ENCODE data around the gene SLC25A34. TPM values are rescaled to one million over a fixed set of nuclear protein-coding genes. Genes with fewer than 3 reads are reported as not detected.

Gene SLC25A34
- total RNA-seq, 2 donors from 2014 or later, result 1.8 to 3.5 TPM

- H3K36me3 ChIP-seq (ENCODE audit: control insufficient read depth, insufficient read depth, low read length), result peaks cover 52% of the 10 kb centered on the region
- H3K4me3 Mint-ChIP-seq, result no peak overlapping the region
- H3K27ac ChIP-seq (ENCODE audit: low read depth, low read length), result no peak overlapping the region
- no peaks in the 10 kb centered on the region for H3K27me3 ChIP-seq (ENCODE audit: control insufficient read depth, insufficient read depth, low read length, poor library complexity, severe bottlenecking)
- no peaks in the 10 kb centered on the region for H3K27me3 Mint-ChIP-seq (ENCODE audit: insufficient read depth)
- peak; percentile 46 for TF ChIP-seq CTCF (conservative IDR thresholded peaks at IDR 0.05)
- no peak overlapping the region for H3K9ac ChIP-seq (ENCODE audit: extremely low read depth, low read length, poor library complexity, severe bottlenecking)
- peak overlapping the region; percentile 89 for H3K27ac Mint-ChIP-seq
- peaks cover 29% of the 10 kb centered on the region for H3K4me1 Mint-ChIP-seq
- peaks cover 12% of the 10 kb centered on the region for H3K4me1 ChIP-seq (ENCODE audit: control insufficient read depth, insufficient read depth, low read length)
- no peak overlapping the region for H3K4me3 ChIP-seq (ENCODE audit: low read length)
- H3K36me3 Mint-ChIP-seq (ENCODE audit: low read depth), result peaks cover 28% of the 10 kb centered on the region
- H3K9me3 Mint-ChIP-seq, result no peaks in the 10 kb centered on the region
- 83 to 87% methylated on average over 6 to 10 of the region's 10 CpGs for WGBS, 2 experiments (ENCODE audit: insufficient coverage in 1 of 2, insufficient read length in 1 of 2)
- no peaks in the 10 kb centered on the region for H3K9me3 ChIP-seq (ENCODE audit: control insufficient read depth, low read length)
- DNase-seq, result no peak
Observed at GRCh38 chr1:15762546-15762945, 26.5 kb downstream of the SLC25A34 start.

- 94% methylated on average over 2 to 10 of the region's 10 CpGs for WGBS, 2 experiments (ENCODE audit: insufficient coverage in 1 of 2, insufficient read length in 1 of 2)
- H3K36me3 Mint-ChIP-seq (ENCODE audit: low read depth), result peaks cover 38% of the 10 kb centered on the region
- H3K9me3 ChIP-seq (ENCODE audit: control insufficient read depth, low read length), result no peaks in the 10 kb centered on the region
Observed at GRCh38 chr1:15764269-15764764, 28.3 kb downstream of the SLC25A34 start.

GRCh38 chr1:15764890-15765289 lies 28.8 kb downstream of the SLC25A34 start:
- H3K27ac Mint-ChIP-seq, result no peak overlapping the region
- no peaks in the 10 kb centered on the region for H3K27me3 Mint-ChIP-seq (ENCODE audit: insufficient read depth)

More at GRCh38 chr1:15764269-15764764, 28.3 kb downstream of the SLC25A34 start:
- no peak overlapping the region for H3K9ac ChIP-seq (ENCODE audit: extremely low read depth, low read length, poor library complexity, severe bottlenecking)
- no peaks in the 10 kb centered on the region for H3K27me3 ChIP-seq (ENCODE audit: control insufficient read depth, insufficient read depth, low read length, poor library complexity, severe bottlenecking)
- Mint-ChIP-seq H3K4me1 (peaks cover 26% of the 10 kb centered on the region), H3K27me3 (ENCODE audit: insufficient read depth) (no peaks in the 10 kb centered on the region), H3K9me3 (no peaks in the 10 kb centered on the region), H3K4me3 (no peak overlapping the region), H3K27ac (peak overlapping the region; percentile 1)
- peaks cover 68% of the 10 kb centered on the region for H3K36me3 ChIP-seq (ENCODE audit: control insufficient read depth, insufficient read depth, low read length)
- peaks cover 6% of the 10 kb centered on the region for H3K4me1 ChIP-seq (ENCODE audit: control insufficient read depth, insufficient read depth, low read length)
- no peak for TF ChIP-seq CTCF (conservative IDR thresholded peaks at IDR 0.05)
- H3K27ac ChIP-seq (ENCODE audit: low read depth, low read length), result no peak overlapping the region
- no peak overlapping the region for H3K4me3 ChIP-seq (ENCODE audit: low read length)
- DNase-seq, result no peak

More at GRCh38 chr1:15764890-15765289, 28.8 kb downstream of the SLC25A34 start:
- TF ChIP-seq CTCF (conservative IDR thresholded peaks at IDR 0.05), result no peak
- H3K4me1 ChIP-seq (ENCODE audit: control insufficient read depth, insufficient read depth, low read length), result peaks cover 6% of the 10 kb centered on the region
- no peaks in the 10 kb centered on the region for H3K27me3 ChIP-seq (ENCODE audit: control insufficient read depth, insufficient read depth, low read length, poor library complexity, severe bottlenecking)
- no peaks in the 10 kb centered on the region for H3K9me3 ChIP-seq (ENCODE audit: control insufficient read depth, low read length)
- WGBS, 2 experiments (ENCODE audit: insufficient coverage in 1 of 2, insufficient read length in 1 of 2), result 92 to 97% methylated on average over 12 to 15 of the region's 15 CpGs
- H3K36me3 ChIP-seq (ENCODE audit: control insufficient read depth, insufficient read depth, low read length), result peaks cover 70% of the 10 kb centered on the region
- no peak overlapping the region for H3K4me3 ChIP-seq (ENCODE audit: low read length)
- H3K4me1 Mint-ChIP-seq, result peaks cover 26% of the 10 kb centered on the region
- no peaks in the 10 kb centered on the region for H3K9me3 Mint-ChIP-seq
- DNase-seq, result no peak
- H3K36me3 Mint-ChIP-seq (ENCODE audit: low read depth), result peaks cover 39% of the 10 kb centered on the region
- H3K27ac ChIP-seq (ENCODE audit: low read depth, low read length), result no peak overlapping the region
- H3K4me3 Mint-ChIP-seq, result no peak overlapping the region
- no peak overlapping the region for H3K9ac ChIP-seq (ENCODE audit: extremely low read depth, low read length, poor library complexity, severe bottlenecking)
